ENCODE measurements around the gene NELL1.

DNA sequence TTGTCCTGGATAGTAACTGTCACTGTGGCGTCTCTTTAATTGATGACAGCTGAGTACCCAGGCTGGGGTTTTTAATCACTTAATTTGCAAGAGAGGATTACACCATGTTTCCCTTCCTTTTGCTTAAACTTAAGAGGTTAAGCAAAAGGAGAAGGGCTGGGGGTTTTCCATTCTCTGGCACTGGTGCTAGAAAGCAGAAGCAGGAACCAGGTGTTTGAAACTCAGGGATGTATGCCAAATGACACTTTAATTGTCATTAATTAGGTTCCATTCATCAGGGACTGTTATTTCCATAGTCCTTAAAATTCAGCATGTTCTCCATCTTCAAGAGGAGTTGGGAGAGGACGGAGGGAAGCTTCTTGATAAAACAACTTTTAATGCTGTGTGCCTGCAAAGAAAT is 746.2 kb downstream of the NELL1 start:
- TF ChIP-seq, protein P1, sequence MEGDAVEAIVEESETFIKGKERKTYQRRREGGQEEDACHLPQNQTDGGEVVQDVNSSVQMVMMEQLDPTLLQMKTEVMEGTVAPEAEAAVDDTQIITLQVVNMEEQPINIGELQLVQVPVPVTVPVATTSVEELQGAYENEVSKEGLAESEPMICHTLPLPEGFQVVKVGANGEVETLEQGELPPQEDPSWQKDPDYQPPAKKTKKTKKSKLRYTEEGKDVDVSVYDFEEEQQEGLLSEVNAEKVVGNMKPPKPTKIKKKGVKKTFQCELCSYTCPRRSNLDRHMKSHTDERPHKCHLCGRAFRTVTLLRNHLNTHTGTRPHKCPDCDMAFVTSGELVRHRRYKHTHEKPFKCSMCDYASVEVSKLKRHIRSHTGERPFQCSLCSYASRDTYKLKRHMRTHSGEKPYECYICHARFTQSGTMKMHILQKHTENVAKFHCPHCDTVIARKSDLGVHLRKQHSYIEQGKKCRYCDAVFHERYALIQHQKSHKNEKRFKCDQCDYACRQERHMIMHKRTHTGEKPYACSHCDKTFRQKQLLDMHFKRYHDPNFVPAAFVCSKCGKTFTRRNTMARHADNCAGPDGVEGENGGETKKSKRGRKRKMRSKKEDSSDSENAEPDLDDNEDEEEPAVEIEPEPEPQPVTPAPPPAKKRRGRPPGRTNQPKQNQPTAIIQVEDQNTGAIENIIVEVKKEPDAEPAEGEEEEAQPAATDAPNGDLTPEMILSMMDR (conservative IDR thresholded peaks at IDR 0.05; ENCODE audit: low read length): no peak
- TF ChIP-seq EZH2phosphoT487 (IDR thresholded peaks at IDR 0.05; ENCODE audit: borderline replicate concordance): no peak
